Mesendoderm (in vitro differentiated cells): ENCODE measurements around the gene NKIRAS2.

ENCODE experiments used
- DNase-seq: peaks from one replicate; pipeline ENCODE4 v3.0.0; 2013
- H2AK5ac ChIP-seq: 2 replicates; pipeline ENCODE4 v1.6.1; 2013; ENCODE audit warnings: low read length, inconsistent platforms
- H2BK120ac ChIP-seq: 2 replicates; pipeline ENCODE4 v1.6.1; 2013; ENCODE audit warnings: low read depth, mild to moderate bottlenecking, low read length, moderate library complexity, mixed read lengths
- H2BK15ac ChIP-seq: replicated peaks from 2 replicates; pipeline ENCODE4 v1.6.1; 2013; ENCODE audit warnings: low read depth, mild to moderate bottlenecking, moderate library complexity
- H2BK5ac ChIP-seq: 2 replicates; pipeline ENCODE4 v1.6.1; 2013; ENCODE audit warnings: low read length, inconsistent platforms
- H3K18ac ChIP-seq: 2 replicates; pipeline ENCODE4 v1.6.1; 2013; ENCODE audit warnings: mild to moderate bottlenecking, low read length, mixed read lengths
- H3K23ac ChIP-seq: one replicate; pipeline ENCODE4 v1.6.1; 2013; ENCODE audit warnings: low read length
- H3K27ac ChIP-seq: 2 replicates; pipeline ENCODE4 v1.5.1; 2013; ENCODE audit warnings: low read depth, mild to moderate bottlenecking, inconsistent platforms, low read length, moderate library complexity
- H3K27me3 ChIP-seq: 2 replicates; pipeline ENCODE4 v1.6.1; 2013; ENCODE audit warnings: low read length, control low read depth, mild to moderate bottlenecking, inconsistent platforms; ENCODE audit not compliant: insufficient read depth, poor library complexity
- H3K36me3 ChIP-seq: 2 replicates; pipeline ENCODE4 v1.6.1; 2013; ENCODE audit warnings: low read length, inconsistent platforms; ENCODE audit not compliant: control insufficient read depth, insufficient read depth
- H3K4ac ChIP-seq: one replicate; pipeline ENCODE4 v1.6.1; 2013; ENCODE audit warnings: low read depth, mild to moderate bottlenecking, low read length, moderate library complexity
- H3K4me1 ChIP-seq: 2 replicates; pipeline ENCODE4 v1.6.1; 2013; ENCODE audit warnings: low read depth, low read length, inconsistent platforms; ENCODE audit not compliant: control insufficient read depth
- H3K4me2 ChIP-seq: 2 replicates; pipeline ENCODE4 v1.6.1; 2013; ENCODE audit warnings: low read length
- H3K4me3 ChIP-seq: 2 replicates; pipeline ENCODE4 v1.5.1; 2013; ENCODE audit warnings: mild to moderate bottlenecking, low read length
- H3K56ac ChIP-seq: one replicate; pipeline ENCODE4 v1.6.1; 2013; ENCODE audit warnings: low read length
- H3K79me1 ChIP-seq: 2 replicates; pipeline ENCODE4 v1.6.1; 2013; ENCODE audit warnings: low read length, inconsistent platforms
- H3K79me2 ChIP-seq: 2 replicates; pipeline ENCODE4 v1.6.1; 2013; ENCODE audit warnings: mild to moderate bottlenecking, low read length; ENCODE audit not compliant: control insufficient read depth, insufficient read depth
- H3K9ac ChIP-seq: 2 replicates; pipeline ENCODE4 v1.6.1; 2013; ENCODE audit warnings: low read length, inconsistent platforms
- H4K5ac ChIP-seq: one replicate; pipeline ENCODE4 v1.6.1; 2013; ENCODE audit warnings: low read length
- H4K8ac ChIP-seq: one replicate; pipeline ENCODE4 v1.6.1; 2013; ENCODE audit warnings: low read depth, mild to moderate bottlenecking, control low read depth, low read length, moderate library complexity
- WGBS: extraction: QIAGEN DNeasy Blood & Tissue Kit; methylation state at CpG from one replicate; pipeline ENCODE4 v1.1.7; 2013; ENCODE audit warnings: low lambda C conversion rate, missing lambda C conversion rate; ENCODE audit not compliant: insufficient coverage; ENCODE audit errors: extremely low coverage; 5-methylcytosine and 5-hydroxymethylcytosine counted together

The NKIRAS2 gene

DNA sequence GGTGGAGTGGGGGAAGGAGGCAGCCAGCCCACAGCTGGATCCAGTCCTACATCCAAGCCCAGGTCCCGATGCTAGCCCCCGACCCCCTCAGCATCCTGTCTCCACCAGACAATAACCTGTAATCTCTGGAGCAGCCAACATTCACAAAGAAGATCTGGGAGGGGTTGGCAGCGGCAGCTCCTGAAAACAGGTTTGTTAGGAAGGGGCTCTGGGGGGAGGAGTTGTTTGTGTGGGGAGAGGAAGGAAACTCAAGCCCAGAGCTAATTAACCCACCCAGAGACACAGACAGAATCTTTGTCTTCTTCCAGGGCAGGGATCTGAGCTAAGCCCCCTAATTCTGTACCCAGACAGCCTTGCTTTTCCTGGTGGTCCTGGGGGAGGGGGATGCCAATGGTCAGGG, 35.1 kb downstream of the NKIRAS2 start:
- peaks cover 2% of the 10 kb centered on the region for H3K4me1 ChIP-seq
- H3K18ac ChIP-seq: no peak overlapping the region
- no peaks in the 10 kb centered on the region for H3K27me3 ChIP-seq
- H3K4me3 ChIP-seq: no peak overlapping the region
- no peak overlapping the region for H3K23ac ChIP-seq
- no peak overlapping the region for H2BK15ac ChIP-seq
- no peak overlapping the region for H4K5ac ChIP-seq
- no peak overlapping the region for H2BK5ac ChIP-seq
- H2BK120ac ChIP-seq: no peak overlapping the region
- no peaks in the 10 kb centered on the region for H3K36me3 ChIP-seq
- H3K9ac ChIP-seq: no peak overlapping the region
- H3K79me2 ChIP-seq: no peaks in the 10 kb centered on the region
- H3K79me1 ChIP-seq: no peaks in the 10 kb centered on the region
- H4K8ac ChIP-seq: no peak overlapping the region
- no peak for DNase-seq
- H3K27ac ChIP-seq: no peak overlapping the region
- H3K4me2 ChIP-seq: no peak overlapping the region
- no peak overlapping the region for H3K4ac ChIP-seq
- WGBS: no CpG with 5 or more reads among the region's 3 CpGs
- no peak overlapping the region for H2AK5ac ChIP-seq
- no peak overlapping the region for H3K56ac ChIP-seq

GRCh38 chr17:42055496-42055895, 35.6 kb downstream of the NKIRAS2 start:
- no peak overlapping the region for H3K23ac ChIP-seq
- DNase-seq: no peak
- H2BK120ac ChIP-seq: no peak overlapping the region
- H3K4me1 ChIP-seq: peaks cover 2% of the 10 kb centered on the region
- no peak overlapping the region for H3K27ac ChIP-seq
- no peak overlapping the region for H4K8ac ChIP-seq
- no peak overlapping the region for H4K5ac ChIP-seq
- H3K79me2 ChIP-seq: no peaks in the 10 kb centered on the region
- H3K27me3 ChIP-seq: no peaks in the 10 kb centered on the region
- no peak overlapping the region for H2BK5ac ChIP-seq
- H3K4ac ChIP-seq: no peak overlapping the region
- no peak overlapping the region for H3K18ac ChIP-seq
- H3K56ac ChIP-seq: no peak overlapping the region
- no peak overlapping the region for H2AK5ac ChIP-seq
- H3K4me2 ChIP-seq: no peak overlapping the region
- H3K36me3 ChIP-seq: no peaks in the 10 kb centered on the region
- H3K79me1 ChIP-seq: no peaks in the 10 kb centered on the region
- no peak overlapping the region for H3K4me3 ChIP-seq
- no peak overlapping the region for H3K9ac ChIP-seq
- no CpG with 5 or more reads among the region's 6 CpGs for WGBS
- no peak overlapping the region for H2BK15ac ChIP-seq

- H2BK15ac ChIP-seq: no peak overlapping the region
- H3K56ac ChIP-seq: no peak overlapping the region
- H3K4me3 ChIP-seq: no peak overlapping the region
- H4K5ac ChIP-seq: no peak overlapping the region
- H3K79me1 ChIP-seq: no peaks in the 10 kb centered on the region
- H2BK120ac ChIP-seq: no peak overlapping the region
- no peak overlapping the region for H3K23ac ChIP-seq
- no peak overlapping the region for H3K27ac ChIP-seq
- H3K4me1 ChIP-seq: peaks cover 2% of the 10 kb centered on the region
- H3K4me2 ChIP-seq: no peak overlapping the region
- H3K36me3 ChIP-seq: no peaks in the 10 kb centered on the region
- no peak overlapping the region for H4K8ac ChIP-seq
- no CpG with 5 or more reads among the region's 3 CpGs for WGBS
- no peak overlapping the region for H3K18ac ChIP-seq
- H3K27me3 ChIP-seq: no peaks in the 10 kb centered on the region
- no peak overlapping the region for H3K9ac ChIP-seq
- DNase-seq: no peak
- no peaks in the 10 kb centered on the region for H3K79me2 ChIP-seq
- no peak overlapping the region for H2BK5ac ChIP-seq
- no peak overlapping the region for H3K4ac ChIP-seq
- H2AK5ac ChIP-seq: no peak overlapping the region
Observed at GRCh38 chr17:42056635-42057034, 36.7 kb downstream of the NKIRAS2 start.

DNA sequence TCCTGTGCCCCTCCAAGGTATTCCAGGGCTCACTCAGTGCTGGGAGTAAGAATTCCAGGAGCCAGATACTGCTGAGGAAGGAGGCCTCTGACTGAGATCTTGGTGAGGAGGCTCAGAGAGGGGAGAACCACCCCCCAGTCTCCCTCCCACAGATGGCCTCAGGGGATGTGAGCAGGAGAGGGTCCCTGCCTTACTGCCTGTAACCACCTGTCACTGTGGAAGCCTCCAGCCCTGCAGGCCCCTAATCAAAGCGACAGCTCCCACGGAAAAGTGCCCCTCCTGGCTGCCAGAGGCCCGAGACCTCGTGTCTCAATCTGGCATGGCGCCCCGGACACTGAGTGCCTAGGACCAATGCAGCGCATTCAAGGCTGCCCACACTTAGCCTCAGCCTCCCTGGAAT, 38.2 kb downstream of the NKIRAS2 start:
- Histone ChIP-seq H4K8ac (no peak overlapping the region), H3K4me2 (no peak overlapping the region), H2AK5ac (no peak overlapping the region), H3K4ac (no peak overlapping the region), H3K27me3 (no peaks in the 10 kb centered on the region), H3K27ac (no peak overlapping the region), H4K5ac (no peak overlapping the region), H3K4me1 (peaks cover 2% of the 10 kb centered on the region), H3K9ac (no peak overlapping the region), H3K56ac (no peak overlapping the region), H2BK120ac (no peak overlapping the region), H3K23ac (no peak overlapping the region), H3K79me2 (no peaks in the 10 kb centered on the region), H2BK5ac (no peak overlapping the region), H3K4me3 (no peak overlapping the region), H3K36me3 (no peaks in the 10 kb centered on the region), H3K79me1 (no peaks in the 10 kb centered on the region), H2BK15ac (no peak overlapping the region), H3K18ac (no peak overlapping the region)
- no CpG with 5 or more reads among the region's 7 CpGs for WGBS
- DNase-seq: no peak

GRCh38 chr17:42059815-42060214, 39.9 kb downstream of the NKIRAS2 start:
- Histone ChIP-seq H3K4me2 (no peak overlapping the region), H3K4me1 (peaks cover 2% of the 10 kb centered on the region), H3K27ac (no peak overlapping the region), H3K79me2 (no peaks in the 10 kb centered on the region), H3K36me3 (no peaks in the 10 kb centered on the region), H2BK120ac (no peak overlapping the region), H3K4ac (no peak overlapping the region), H4K5ac (no peak overlapping the region), H2BK5ac (no peak overlapping the region), H3K4me3 (no peak overlapping the region), H3K18ac (no peak overlapping the region), H4K8ac (no peak overlapping the region), H2BK15ac (no peak overlapping the region), H3K79me1 (no peaks in the 10 kb centered on the region), H2AK5ac (no peak overlapping the region), H3K23ac (no peak overlapping the region), H3K27me3 (no peaks in the 10 kb centered on the region), H3K56ac (peak overlapping the region; percentile 42), H3K9ac (no peak overlapping the region)
- no CpG with 5 or more reads among the region's 4 CpGs for WGBS
- no peak for DNase-seq

DNA sequence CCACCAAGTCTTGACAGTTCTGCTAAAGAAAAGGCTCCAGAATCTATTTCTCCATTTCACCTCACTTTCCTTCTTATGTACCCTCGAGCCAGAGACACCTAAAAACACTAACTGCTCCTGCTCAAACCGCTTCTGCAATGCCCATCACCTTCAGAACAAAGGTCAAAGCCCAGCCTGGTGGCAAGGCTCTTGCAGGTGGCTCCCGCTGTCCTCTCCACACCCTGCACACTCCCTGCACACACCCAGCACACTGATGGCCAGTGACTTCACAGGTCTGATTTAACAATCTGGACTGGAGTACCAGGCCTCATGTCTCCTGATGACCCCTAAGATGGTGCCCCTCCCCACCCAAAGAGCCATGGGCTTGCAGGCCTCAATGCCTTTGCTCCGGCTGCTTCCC, 40.3 kb downstream of the NKIRAS2 start:
- H3K79me2 ChIP-seq: no peaks in the 10 kb centered on the region

More for the DNA sequence above, 40.3 kb downstream of the NKIRAS2 start:
- H3K4me2 ChIP-seq: no peak overlapping the region
- H2AK5ac ChIP-seq: no peak overlapping the region
- H3K27me3 ChIP-seq: no peaks in the 10 kb centered on the region
- peaks cover 1% of the 10 kb centered on the region for H3K4me1 ChIP-seq
- H3K79me1 ChIP-seq: no peaks in the 10 kb centered on the region
- no peak overlapping the region for H3K9ac ChIP-seq
- H3K4me3 ChIP-seq: no peak overlapping the region
- H3K18ac ChIP-seq: no peak overlapping the region
- no CpG with 5 or more reads among the region's 4 CpGs for WGBS
- H3K23ac ChIP-seq: no peak overlapping the region
- no peak overlapping the region for H4K8ac ChIP-seq
- H2BK15ac ChIP-seq: no peak overlapping the region
- H2BK5ac ChIP-seq: no peak overlapping the region
- no peak for DNase-seq
- no peak overlapping the region for H3K4ac ChIP-seq
- no peaks in the 10 kb centered on the region for H3K36me3 ChIP-seq
- H3K56ac ChIP-seq: no peak overlapping the region
- no peak overlapping the region for H4K5ac ChIP-seq
- no peak overlapping the region for H2BK120ac ChIP-seq
- H3K27ac ChIP-seq: no peak overlapping the region
